ENCODE results near the gene PDE3B.

- TF ChIP-seq ZNF274 (IDR thresholded peaks at IDR 0.05; ENCODE audit: low read depth, low read length) (no peak), YY1 (IDR thresholded peaks at IDR 0.05; ENCODE audit: insufficient read depth, insufficient read length) (no peak)
These were observed 23.7 kb upstream of the PDE3B start for GRCh38 chr11:14619603-14620531.
